ENCODE data around the gene ZFPM1. TPM values are rescaled to one million over a fixed set of nuclear protein-coding genes. Genes with fewer than 3 reads are reported as not detected.

ZFPM1 gene
- total RNA-seq, 2 donors from 2014 or later = 10.9 to 11.4 TPM

GRCh38 chr16:88449267-88449561, 3.9 kb upstream of the ZFPM1 start:
- Histone ChIP-seq H3K9me3 (no peaks in the 10 kb centered on the region), H3K4me3 (no peak overlapping the region), H3K27me3 (no peaks in the 10 kb centered on the region), H3K36me3 (replicated peaks in 1 of 2; ENCODE audit: insufficient read depth in 1 of 2, low read depth in 2 of 2) (no peaks in the 10 kb centered on the region), H3K4me1 (peaks cover 21% of the 10 kb centered on the region), H3K27ac (no peak overlapping the region)
- WGBS, 2 donors = 79 to 89% methylated on average over 5 of the region's 5 CpGs
- TF ChIP-seq POLR2A (IDR thresholded peaks at IDR 0.05) = no peak
- TF ChIP-seq, protein P1, sequence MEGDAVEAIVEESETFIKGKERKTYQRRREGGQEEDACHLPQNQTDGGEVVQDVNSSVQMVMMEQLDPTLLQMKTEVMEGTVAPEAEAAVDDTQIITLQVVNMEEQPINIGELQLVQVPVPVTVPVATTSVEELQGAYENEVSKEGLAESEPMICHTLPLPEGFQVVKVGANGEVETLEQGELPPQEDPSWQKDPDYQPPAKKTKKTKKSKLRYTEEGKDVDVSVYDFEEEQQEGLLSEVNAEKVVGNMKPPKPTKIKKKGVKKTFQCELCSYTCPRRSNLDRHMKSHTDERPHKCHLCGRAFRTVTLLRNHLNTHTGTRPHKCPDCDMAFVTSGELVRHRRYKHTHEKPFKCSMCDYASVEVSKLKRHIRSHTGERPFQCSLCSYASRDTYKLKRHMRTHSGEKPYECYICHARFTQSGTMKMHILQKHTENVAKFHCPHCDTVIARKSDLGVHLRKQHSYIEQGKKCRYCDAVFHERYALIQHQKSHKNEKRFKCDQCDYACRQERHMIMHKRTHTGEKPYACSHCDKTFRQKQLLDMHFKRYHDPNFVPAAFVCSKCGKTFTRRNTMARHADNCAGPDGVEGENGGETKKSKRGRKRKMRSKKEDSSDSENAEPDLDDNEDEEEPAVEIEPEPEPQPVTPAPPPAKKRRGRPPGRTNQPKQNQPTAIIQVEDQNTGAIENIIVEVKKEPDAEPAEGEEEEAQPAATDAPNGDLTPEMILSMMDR (IDR thresholded peaks at IDR 0.05) = no peak
- DNase-seq (no peak), ATAC-seq (no peak)
- intact Hi-C loops (cut with DNase I) = no loop called here

DNA sequence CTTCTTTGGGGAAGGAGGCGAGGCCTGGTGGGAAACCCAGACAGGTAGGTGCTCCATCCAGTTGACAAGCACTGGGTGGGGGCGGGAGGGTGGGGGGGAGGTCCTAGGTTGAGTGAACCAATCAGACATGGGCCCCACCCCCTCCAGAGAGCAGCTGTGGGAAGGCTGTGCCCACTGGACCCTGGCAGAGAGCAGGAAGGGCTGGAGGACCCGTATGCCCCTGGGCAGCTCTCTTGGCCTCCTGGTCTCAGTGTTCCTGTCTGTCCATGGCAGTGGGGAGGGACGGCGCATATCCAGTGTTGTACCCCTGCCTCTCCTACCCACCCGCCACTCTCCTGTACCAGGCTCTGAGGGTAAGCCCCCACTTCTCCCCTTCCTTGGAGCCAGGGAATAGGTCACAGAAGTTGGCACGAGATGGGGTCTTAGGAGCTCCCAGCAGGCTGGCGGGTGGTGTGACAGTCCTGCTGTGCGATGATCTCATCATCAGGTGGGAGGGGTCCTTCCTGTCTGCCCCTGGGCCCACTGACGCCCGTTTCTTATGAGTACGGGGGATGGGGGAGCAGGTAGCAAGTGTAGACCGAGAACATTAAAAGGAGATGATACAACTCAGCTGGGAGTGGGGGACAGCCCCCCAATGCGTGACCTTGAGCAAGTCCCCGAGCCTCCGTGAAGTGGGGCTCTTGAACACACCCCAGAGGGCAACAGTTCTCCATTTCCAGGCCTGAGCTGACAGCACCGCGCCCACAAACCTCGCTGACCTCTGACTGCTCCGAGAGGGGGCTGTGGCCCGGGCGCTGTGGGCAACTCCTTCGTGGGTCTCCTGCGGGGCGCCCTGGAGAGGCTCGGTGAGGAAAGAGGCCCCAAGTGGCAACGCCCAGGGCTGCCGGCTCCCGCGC, 1.2 kb upstream of the ZFPM1 start:
- intact Hi-C loops (cut with DNase I) = no loop called here
- ATAC-seq (no peak), DNase-seq (peak in 1 of 4 donors; percentile 10)
- no peaks in the 10 kb centered on the region for H3K9me3 ChIP-seq
- WGBS, 2 donors = 59 to 69% methylated on average over 10 to 28 of the region's 30 CpGs
- no peak overlapping the region for H3K4me3 ChIP-seq
- no peaks in the 10 kb centered on the region for H3K36me3 ChIP-seq (replicated peaks in 1 of 2; ENCODE audit: insufficient read depth in 1 of 2, low read depth in 2 of 2)
- TF ChIP-seq, protein P1 (IDR thresholded peaks at IDR 0.05) = no peak
- no peak for TF ChIP-seq POLR2A (IDR thresholded peaks at IDR 0.05)
- H3K27ac ChIP-seq = peak overlapping the region in 2 of 4 donors; percentile 67 to 83
- peaks cover 39% of the 10 kb centered on the region for H3K4me1 ChIP-seq
- H3K27me3 ChIP-seq = no peaks in the 10 kb centered on the region

DNA sequence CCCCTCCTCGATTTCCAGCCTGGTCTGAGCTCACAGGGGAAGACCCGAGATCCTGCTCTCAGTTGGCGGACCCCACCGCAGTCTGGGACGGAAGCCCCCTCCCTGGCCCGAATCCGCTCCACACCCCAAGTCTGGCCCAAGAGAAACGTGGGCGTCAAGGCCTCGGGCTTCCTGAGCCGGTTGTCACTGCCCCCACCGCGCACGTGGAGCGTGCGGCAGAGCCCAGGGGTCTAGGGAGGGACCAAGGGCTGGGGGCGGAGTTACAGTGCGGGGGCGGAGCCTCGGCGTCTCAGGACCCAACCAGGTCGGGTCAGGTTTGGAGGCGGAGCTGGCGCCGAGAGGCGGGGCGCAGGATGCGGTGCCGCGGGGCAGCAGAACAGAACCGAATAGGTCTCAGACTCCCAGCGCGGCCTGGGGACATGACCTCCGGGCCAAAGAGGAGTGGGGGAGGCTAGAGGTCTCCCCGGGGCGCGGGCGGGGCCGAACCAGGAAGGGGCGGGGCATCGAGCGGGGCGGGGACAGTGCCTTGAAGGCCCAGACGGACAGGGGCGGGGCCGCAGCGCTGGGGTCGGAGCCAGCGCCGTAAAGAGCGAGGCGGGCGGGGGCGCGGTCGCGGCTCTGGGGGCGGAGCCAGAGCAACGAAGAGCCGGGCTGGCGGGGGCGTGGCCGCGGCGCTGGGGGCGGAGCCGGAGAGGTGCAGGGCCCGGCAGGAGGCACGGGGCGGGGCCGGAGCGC, 431 bp upstream of the ZFPM1 start:
- Histone ChIP-seq H3K36me3 (replicated peaks in 1 of 2; ENCODE audit: insufficient read depth in 1 of 2, low read depth in 2 of 2) (no peaks in the 10 kb centered on the region), H3K9me3 (no peaks in the 10 kb centered on the region), H3K27ac (peak overlapping the region in 3 of 4 donors; percentile 55 to 83 (median 67)), H3K27me3 (no peaks in the 10 kb centered on the region), H3K4me3 (peak overlapping the region; percentile 23 to 27), H3K4me1 (peaks cover 47% of the 10 kb centered on the region)
- DNase-seq (peak; percentile 98 to 100 (median 99)), ATAC-seq (peak; percentile 83)
- 0 to 4% methylated on average over 7 to 70 of the region's 72 CpGs for WGBS, 2 donors
- no peak for TF ChIP-seq POLR2A (IDR thresholded peaks at IDR 0.05)
- intact Hi-C loops (cut with DNase I) = no loop called here

- H3K36me3 ChIP-seq (replicated peaks in 1 of 2; ENCODE audit: insufficient read depth in 1 of 2, low read depth in 2 of 2) = no peaks in the 10 kb centered on the region
- DNase-seq (peak; percentile 17 to 44 (median 36)), ATAC-seq (peak; percentile 0)
- intact Hi-C loops (cut with DNase I) = no loop called here
- H3K4me3 ChIP-seq = peak overlapping the region; percentile 64 to 65
- 1% methylated on average over 71 of the region's 89 CpGs; no CpG with 5 or more reads in 1 of the 2 donors for WGBS, 2 donors
- no peaks in the 10 kb centered on the region for H3K27me3 ChIP-seq
- H3K4me1 ChIP-seq = peaks cover 51% of the 10 kb centered on the region
- H3K27ac ChIP-seq = peak overlapping the region; percentile 62 to 87 (median 69)
- no peak for TF ChIP-seq POLR2A (IDR thresholded peaks at IDR 0.05)
- TF ChIP-seq, protein P1 (IDR thresholded peaks at IDR 0.05) = no peak
- H3K9me3 ChIP-seq = no peaks in the 10 kb centered on the region
Observed at GRCh38 chr16:88453611-88454522, 787 bp downstream of the ZFPM1 start.

Measured in body of pancreas (tissue), 4 donors.